Subcutaneous abdominal adipose tissue (tissue), 5 donors: ENCODE data around the gene TNIK.

Experiments
- H3K27ac ChIP-seq: one replicate; pipeline ENCODE4 v1.7.0; 2013; ENCODE audit warnings: low read depth, mild to moderate bottlenecking, inconsistent platforms, low read length, moderate library complexity
- H3K27me3 ChIP-seq, 5 donors: one replicate each; pipeline ENCODE4 v1.7.0; 2013; ENCODE audit warnings: low read length in 5 of 5, inconsistent platforms in 1 of 5; ENCODE audit not compliant: control insufficient read depth in 5 of 5, insufficient read depth in 4 of 5
- H3K36me3 ChIP-seq, 5 donors: one replicate each; pipeline ENCODE4 v1.7.0; 2013; ENCODE audit warnings: low read length in 5 of 5; ENCODE audit not compliant: control insufficient read depth in 5 of 5, insufficient read depth in 5 of 5
- H3K4me1 ChIP-seq, 5 donors: one replicate each; pipeline ENCODE4 v1.7.0; 2013; ENCODE audit warnings: low read length in 5 of 5, mild to moderate bottlenecking in 3 of 5, moderate library complexity in 1 of 5; ENCODE audit not compliant: control insufficient read depth in 5 of 5, insufficient read depth in 5 of 5
- H3K4me3 ChIP-seq, 5 donors: one replicate each; pipeline ENCODE4 v1.7.0; 2013; ENCODE audit warnings: low read length in 5 of 5, low read depth in 1 of 5
- H3K9ac ChIP-seq, 5 donors: one replicate each; pipeline ENCODE4 v1.7.0; 2013; ENCODE audit warnings: low read length in 5 of 5, mild to moderate bottlenecking in 4 of 5, moderate library complexity in 3 of 5
- H3K9me3 ChIP-seq, 5 donors: one replicate each; pipeline ENCODE4 v1.7.0; 2013; ENCODE audit warnings: low read length in 5 of 5; ENCODE audit not compliant: control insufficient read depth in 5 of 5
- donor health status: healthy.
- donor health status: healthy.
- donor health status: healthy.
- donor health status: healthy.
- donor health status: healthy.

The TNIK gene

DNA sequence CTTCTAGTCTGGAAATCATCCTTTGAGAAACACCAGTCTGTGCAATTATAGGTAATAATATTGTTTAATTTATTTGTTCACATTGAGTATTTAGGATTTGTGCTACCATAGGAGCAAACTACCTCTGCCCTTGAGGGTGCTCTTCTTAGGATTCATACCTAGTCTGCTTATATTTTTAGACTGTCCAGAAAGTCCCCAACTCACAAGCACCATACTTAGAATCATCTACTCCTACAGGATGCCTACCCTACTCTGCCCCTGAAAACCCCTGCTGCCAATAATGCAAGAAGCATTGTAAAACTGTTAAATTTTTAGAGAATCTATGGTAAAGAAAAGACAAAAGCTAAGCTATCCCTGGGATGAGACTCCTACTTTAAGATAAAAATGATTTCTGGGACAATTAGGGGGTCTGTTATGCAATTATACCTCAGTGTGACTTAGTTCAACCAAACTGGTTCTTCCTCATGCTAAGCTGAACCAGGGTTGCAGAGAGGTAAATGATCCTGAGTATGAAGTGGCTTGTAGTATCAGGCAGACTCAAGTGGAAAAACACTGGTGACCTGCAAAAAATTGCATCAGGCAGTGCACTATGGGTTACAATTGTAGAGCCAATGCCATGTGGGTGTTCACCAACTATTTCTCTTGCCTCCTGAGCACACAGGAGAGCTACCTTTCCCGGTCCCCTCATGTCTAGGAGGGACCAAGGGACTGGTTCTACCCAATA, 133.3 kb downstream of the TNIK start:
- H3K27me3 ChIP-seq: no peaks in the 10 kb centered on the region
- H3K4me3 ChIP-seq: no peak overlapping the region
- H3K36me3 ChIP-seq: no peaks in the 10 kb centered on the region
- H3K4me1 ChIP-seq: peaks cover 2 to 24% (median 12%) of the 10 kb centered on the region in 5 donors
- no peak overlapping the region for H3K9ac ChIP-seq
- H3K9me3 ChIP-seq: no peaks in the 10 kb centered on the region
- no peak overlapping the region for H3K27ac ChIP-seq

DNA sequence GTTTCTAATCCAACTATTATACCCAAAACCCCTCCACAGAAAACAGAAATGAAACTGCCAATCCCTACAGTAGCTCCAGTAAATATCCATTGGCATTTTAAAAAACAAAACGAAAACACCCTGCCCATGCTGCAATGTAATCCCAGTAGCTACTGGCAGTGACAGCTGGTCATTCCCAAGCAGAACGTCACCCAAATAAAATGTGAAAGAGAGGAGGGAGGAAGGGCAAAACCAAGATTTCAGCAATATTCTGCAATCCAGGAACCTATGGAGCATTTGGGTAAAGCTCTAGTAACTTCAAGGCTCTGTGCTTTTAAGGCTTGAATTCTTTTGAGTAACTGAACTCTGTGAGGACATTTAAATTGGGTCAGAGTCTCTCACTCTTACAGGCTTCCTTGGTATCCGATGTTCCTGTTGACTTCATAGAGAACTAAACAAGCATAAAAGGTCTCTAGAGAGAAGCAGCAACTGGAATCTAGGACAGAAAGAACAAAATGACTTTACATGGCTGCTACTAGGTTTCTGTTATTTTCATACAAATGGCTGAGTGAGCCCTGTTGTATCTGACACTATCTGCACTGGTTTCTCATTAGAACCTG, 136.2 kb downstream of the TNIK start:
- peak overlapping the region; percentile 54 for H3K27ac ChIP-seq
- H3K4me3 ChIP-seq: peak overlapping the region in 2 of 5 donors; percentile 13 to 19
- no peaks in the 10 kb centered on the region for H3K9me3 ChIP-seq
- peak overlapping the region in 2 of 5 donors; percentile 19 to 57 for H3K9ac ChIP-seq
- H3K4me1 ChIP-seq: peaks cover 2 to 31% (median 17%) of the 10 kb centered on the region in 5 donors
- no peaks in the 10 kb centered on the region for H3K27me3 ChIP-seq
- H3K36me3 ChIP-seq: no peaks in the 10 kb centered on the region

DNA sequence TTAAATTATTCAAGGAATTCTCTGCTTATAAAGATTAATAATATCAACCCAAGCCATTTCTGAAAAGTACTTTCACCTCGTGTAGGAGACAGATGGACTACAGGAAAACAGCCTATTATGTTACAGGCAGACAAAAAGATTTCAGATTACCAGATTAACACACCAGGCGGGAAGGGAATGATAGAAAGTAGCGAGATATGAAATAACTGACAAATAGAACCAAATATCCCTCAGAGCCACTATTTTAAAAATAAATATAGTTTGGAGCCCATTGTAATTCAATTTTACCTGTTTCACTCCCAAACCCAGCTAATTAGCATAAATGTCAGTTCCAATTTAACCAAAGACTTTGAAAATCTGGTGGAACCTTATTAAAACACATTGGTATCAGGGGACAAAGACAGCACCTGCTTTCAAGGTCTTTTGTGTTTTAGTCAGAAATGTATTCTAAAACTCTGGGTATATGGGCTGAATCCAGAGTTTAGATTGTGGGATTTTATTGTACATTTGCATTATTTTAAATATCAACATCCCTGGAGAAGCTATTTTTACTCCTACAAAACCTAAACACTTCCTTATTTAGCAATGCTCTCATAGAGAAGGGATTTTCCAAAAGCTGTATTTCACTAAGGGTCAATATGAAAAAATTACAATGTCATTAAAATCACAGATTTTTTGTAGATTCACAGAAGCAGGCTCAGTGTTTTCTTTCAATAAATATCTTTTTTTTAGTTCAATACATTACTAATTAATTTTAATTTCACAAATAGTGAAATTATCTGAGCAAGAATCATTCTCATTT, 138.4 kb downstream of the TNIK start:
- no peaks in the 10 kb centered on the region for H3K9me3 ChIP-seq
- H3K27me3 ChIP-seq: no peaks in the 10 kb centered on the region
- H3K9ac ChIP-seq: no peak overlapping the region
- no peaks in the 10 kb centered on the region for H3K36me3 ChIP-seq
- no peak overlapping the region for H3K4me3 ChIP-seq
- no peak overlapping the region for H3K27ac ChIP-seq
- peaks cover 2 to 21% (median 11%) of the 10 kb centered on the region in 5 donors for H3K4me1 ChIP-seq

DNA sequence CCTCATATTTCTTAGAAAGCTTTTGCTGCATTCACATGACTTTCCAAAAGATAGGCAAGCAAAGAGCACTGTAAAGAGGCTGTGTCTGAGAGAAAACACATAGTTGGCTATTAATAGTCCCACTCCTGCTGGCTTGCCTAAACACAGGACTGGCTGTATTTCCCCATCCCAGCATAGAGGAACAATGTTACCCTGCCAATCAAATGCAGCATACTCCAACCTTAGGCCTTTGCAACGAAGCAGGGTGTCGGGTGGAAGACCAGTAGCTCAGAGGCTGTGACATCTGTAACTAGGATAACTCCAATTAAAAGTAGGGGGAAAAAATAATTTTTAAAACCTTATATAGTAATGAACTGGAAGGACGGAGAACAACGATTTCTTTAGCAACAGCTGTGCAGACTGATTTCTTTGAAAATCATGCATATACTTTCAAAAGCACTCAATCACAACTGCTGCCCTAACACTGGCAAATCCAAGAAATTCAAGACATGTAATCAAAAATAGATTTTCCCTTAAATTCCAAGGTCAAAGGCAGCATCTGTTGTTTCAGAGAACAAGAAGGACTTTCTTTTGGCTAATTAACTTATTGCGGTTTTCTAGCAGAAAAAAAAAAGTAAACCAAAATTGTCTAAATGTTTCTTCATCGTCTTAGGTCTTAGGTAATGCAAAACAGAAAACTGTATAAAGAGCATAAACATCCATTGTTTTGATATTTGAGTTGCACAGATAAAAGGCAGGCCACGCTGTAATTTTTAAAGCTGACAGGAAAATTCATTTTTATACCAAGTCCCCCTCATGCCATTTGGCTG, 139.3 kb downstream of the TNIK start:
- no peak overlapping the region for H3K27ac ChIP-seq

DNA sequence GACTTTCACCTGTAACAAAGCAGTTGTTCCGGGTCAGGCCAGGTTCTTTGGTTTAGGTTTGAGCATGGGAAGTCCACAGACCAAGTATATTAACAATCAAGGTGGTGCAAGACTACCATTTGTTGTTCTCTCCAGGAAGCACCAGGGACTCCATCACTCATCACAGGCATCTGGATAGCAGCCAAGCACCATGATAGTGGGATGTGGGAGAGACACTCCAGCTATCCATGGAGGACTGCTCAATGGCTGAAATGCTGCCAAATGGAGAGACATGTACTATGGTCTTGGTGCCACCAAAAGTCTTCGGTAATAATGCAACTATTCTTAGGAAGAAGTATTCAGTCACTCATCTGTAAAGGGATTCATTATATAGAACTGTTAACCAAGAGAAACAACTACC, 143.0 kb downstream of the TNIK start:
- no peak overlapping the region for H3K9ac ChIP-seq

More for the DNA sequence above, 139.3 kb downstream of the TNIK start:
- Histone ChIP-seq H3K36me3 (no peaks in the 10 kb centered on the region), H3K4me3 (no peak overlapping the region), H3K9me3 (no peaks in the 10 kb centered on the region), H3K4me1 (peaks cover 2 to 21% (median 11%) of the 10 kb centered on the region in 5 donors), H3K9ac (no peak overlapping the region), H3K27me3 (no peaks in the 10 kb centered on the region)

DNA sequence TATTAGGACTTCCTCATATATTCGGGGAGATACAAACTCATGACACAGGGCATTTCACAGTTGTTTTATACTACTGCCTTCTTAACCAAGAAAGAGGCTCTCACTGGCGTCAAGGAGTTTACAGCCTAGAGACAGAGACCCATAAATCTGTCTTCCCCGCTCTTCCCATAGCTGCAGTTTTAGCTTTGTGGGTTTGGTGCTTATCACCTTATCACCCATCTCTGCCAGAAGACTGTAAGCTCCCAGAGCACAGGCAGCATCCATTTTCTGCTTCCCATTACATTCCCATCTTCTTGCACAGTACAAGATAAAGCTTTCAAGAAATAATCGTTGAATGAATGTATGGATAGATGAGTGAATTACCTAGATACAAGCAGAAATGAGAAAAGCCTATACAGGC, 144.3 kb downstream of the TNIK start:
- H3K27me3 ChIP-seq: no peaks in the 10 kb centered on the region
- H3K4me1 ChIP-seq: peaks cover 0 to 4% (median 4%) of the 10 kb centered on the region in 5 donors
- H3K4me3 ChIP-seq: no peak overlapping the region
- H3K9me3 ChIP-seq: no peaks in the 10 kb centered on the region
- no peak overlapping the region for H3K9ac ChIP-seq
- no peaks in the 10 kb centered on the region for H3K36me3 ChIP-seq
- no peak overlapping the region for H3K27ac ChIP-seq

More for the DNA sequence above, 143.0 kb downstream of the TNIK start:
- no peaks in the 10 kb centered on the region for H3K36me3 ChIP-seq
- H3K4me3 ChIP-seq: no peak overlapping the region
- H3K4me1 ChIP-seq: peaks cover 0 to 7% (median 4%) of the 10 kb centered on the region in 5 donors
- no peaks in the 10 kb centered on the region for H3K9me3 ChIP-seq
- H3K27ac ChIP-seq: no peak overlapping the region
- no peaks in the 10 kb centered on the region for H3K27me3 ChIP-seq

DNA sequence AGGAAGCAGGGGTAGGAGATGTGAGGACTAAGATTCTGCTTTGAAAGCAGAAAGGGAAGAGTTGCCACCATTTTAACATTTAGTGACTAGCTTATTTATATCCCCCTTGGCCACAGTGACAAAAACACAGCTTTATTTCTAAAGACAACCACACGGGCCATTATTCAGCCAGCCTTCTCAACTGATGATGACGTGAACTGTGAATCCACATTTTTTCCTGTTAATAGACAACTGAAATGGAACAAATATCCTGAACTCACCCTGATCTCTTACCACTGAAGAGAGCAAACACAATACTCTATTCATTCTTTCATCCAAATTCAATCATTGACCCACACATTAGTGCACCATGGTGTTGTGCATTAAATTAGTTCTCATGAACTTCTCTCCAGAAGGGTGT, 145.1 kb downstream of the TNIK start:
- Histone ChIP-seq H3K9ac (no peak overlapping the region), H3K4me1 (no peaks in the 10 kb centered on the region), H3K27ac (no peak overlapping the region), H3K36me3 (no peaks in the 10 kb centered on the region), H3K9me3 (no peaks in the 10 kb centered on the region), H3K4me3 (no peak overlapping the region), H3K27me3 (no peaks in the 10 kb centered on the region)

DNA sequence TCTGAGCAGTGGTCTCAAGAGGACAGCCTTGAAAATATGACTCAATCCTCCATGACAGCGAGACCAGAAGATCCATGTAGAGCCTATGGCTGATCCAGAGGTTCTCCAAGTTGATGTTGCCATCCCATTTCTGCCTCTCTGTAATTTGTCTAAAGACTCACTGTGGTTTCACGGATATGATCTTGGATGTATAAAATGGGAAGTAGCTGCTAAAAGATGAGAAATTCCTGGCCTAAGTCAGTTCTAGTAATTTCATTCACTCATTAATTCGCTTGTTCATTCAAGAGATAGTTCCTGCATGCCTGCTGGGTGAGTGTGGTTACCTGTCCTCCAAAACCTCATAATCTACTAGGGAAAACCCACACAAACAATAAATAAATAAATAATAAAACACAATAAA, 145.9 kb downstream of the TNIK start:
- Histone ChIP-seq H3K27me3 (no peaks in the 10 kb centered on the region), H3K27ac (no peak overlapping the region), H3K9ac (no peak overlapping the region), H3K4me1 (no peaks in the 10 kb centered on the region), H3K4me3 (no peak overlapping the region), H3K9me3 (no peaks in the 10 kb centered on the region), H3K36me3 (no peaks in the 10 kb centered on the region)

DNA sequence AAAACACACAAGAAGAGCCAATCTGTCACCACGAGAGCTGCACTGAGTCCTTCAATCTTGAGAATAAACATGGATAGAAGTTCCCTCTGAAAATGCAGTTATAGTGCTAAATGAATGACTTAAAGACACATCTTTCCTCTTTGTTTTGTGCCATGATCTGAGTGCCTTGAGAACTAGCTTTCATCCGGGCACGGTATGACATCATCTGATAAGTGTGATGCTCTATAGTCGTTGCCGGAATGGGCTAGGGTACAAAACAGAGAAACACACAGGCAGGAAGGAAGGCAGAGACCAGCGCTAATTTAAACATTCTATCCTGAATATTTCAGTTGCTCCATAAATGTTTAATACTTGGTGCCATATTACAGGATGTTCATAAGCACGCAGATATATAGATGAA, 146.5 kb downstream of the TNIK start:
- H3K27ac ChIP-seq: no peak overlapping the region
- H3K9ac ChIP-seq: no peak overlapping the region
- H3K27me3 ChIP-seq: no peaks in the 10 kb centered on the region
- no peaks in the 10 kb centered on the region for H3K36me3 ChIP-seq
- H3K4me1 ChIP-seq: no peaks in the 10 kb centered on the region
- no peak overlapping the region for H3K4me3 ChIP-seq
- no peaks in the 10 kb centered on the region for H3K9me3 ChIP-seq
